GM23338 (cell line): ENCODE results near the gene LCP2. TPM values are rescaled to one million over a fixed set of nuclear protein-coding genes. Genes with fewer than 3 reads are reported as not detected.

Experiments
- ATAC-seq: fragments of 200-7000 bp; cut with Tn5 transposase; 3 replicates; pipeline ENCODE4 v1.9.1; 2020
- DNase-seq: peaks from one replicate; pipeline ENCODE4 v3.0.0-alpha.2; 2015; ENCODE audit warnings: low spot score
- H2AFZ ChIP-seq: fragments of 200-600 bp; sonication (generic); 2 replicates; pipeline ENCODE4 v1.8.0; 2016; ENCODE audit warnings: antibody characterized with exemption, mild to moderate bottlenecking, moderate library complexity
- H3F3A ChIP-seq: fragments of 200-600 bp; sonication (generic); replicated peaks from 2 replicates; pipeline ENCODE4 v1.8.0; 2017; ENCODE audit warnings: antibody characterized with exemption, mixed run types, low read depth
- H3K27ac ChIP-seq: fragments of 200-600 bp; sonication (generic); 2 replicates; pipeline ENCODE4 v1.6.1; 2016; ENCODE audit warnings: low read depth
- H3K27me3 ChIP-seq: fragments of 200-600 bp; sonication (generic); 2 replicates; pipeline ENCODE4 v1.8.0; 2016; ENCODE audit warnings: mild to moderate bottlenecking, mixed run types, moderate library complexity; ENCODE audit not compliant: insufficient read depth
- H3K36me3 ChIP-seq: fragments of 200-600 bp; sonication (generic); 2 replicates; pipeline ENCODE4 v1.8.0; 2016; ENCODE audit warnings: mild to moderate bottlenecking; ENCODE audit not compliant: insufficient read depth
- H3K4me1 ChIP-seq: fragments of 200-600 bp; sonication (generic); 2 replicates; pipeline ENCODE4 v1.8.0; 2016; ENCODE audit warnings: mild to moderate bottlenecking, moderate library complexity; ENCODE audit not compliant: insufficient read depth
- H3K4me2 ChIP-seq: fragments of 200-600 bp; sonication (generic); 2 replicates; pipeline ENCODE4 v1.7.1; 2017; ENCODE audit warnings: mixed run types
- H3K4me3 ChIP-seq: fragments of 200-600 bp; sonication (generic); 2 replicates; pipeline ENCODE4 v1.6.1; 2016; ENCODE audit warnings: mixed run types
- H3K79me2 ChIP-seq: fragments of 200-600 bp; sonication (generic); replicated peaks from 2 replicates; pipeline ENCODE4 v1.8.0; 2017; ENCODE audit warnings: mild to moderate bottlenecking; ENCODE audit not compliant: insufficient read depth
- H3K9me2 ChIP-seq: fragments of 200-600 bp; sonication (generic); 2 replicates; pipeline ENCODE4 v1.8.0; 2017; ENCODE audit not compliant: insufficient read depth
- H4K20me1 ChIP-seq: fragments of 200-600 bp; sonication (generic); replicated peaks from 2 replicates; pipeline ENCODE4 v1.8.0; 2017; ENCODE audit warnings: mild to moderate bottlenecking; ENCODE audit not compliant: insufficient read depth
- H3K27ac Mint-ChIP-seq: 2 replicates; pipeline ENCODE4 v1.8.0; 2020; ENCODE audit warnings: inconsistent platforms, mild to moderate bottlenecking, moderate library complexity, mixed read lengths
- H3K27me3 Mint-ChIP-seq: 3 replicates; pipeline ENCODE4 v1.8.0; 2022; ENCODE audit warnings: low read depth, mild to moderate bottlenecking, moderate library complexity, mixed read lengths, inconsistent platforms; ENCODE audit not compliant: insufficient read depth, poor library complexity
- H3K36me3 Mint-ChIP-seq: 3 replicates; pipeline ENCODE4 v1.8.0; 2021; ENCODE audit warnings: low read depth, mild to moderate bottlenecking, inconsistent platforms, moderate library complexity, mixed read lengths
- H3K4me1 Mint-ChIP-seq: 3 replicates; pipeline ENCODE4 v1.8.0; 2020; ENCODE audit warnings: mild to moderate bottlenecking, inconsistent platforms, mixed read lengths
- H3K4me3 Mint-ChIP-seq: 3 replicates; pipeline ENCODE4 v1.8.0; 2021; ENCODE audit warnings: moderate library complexity, mild to moderate bottlenecking, inconsistent platforms, mixed read lengths
- H3K9me3 Mint-ChIP-seq: 3 replicates; pipeline ENCODE4 v1.8.0; 2020; ENCODE audit warnings: moderate library complexity, mild to moderate bottlenecking, inconsistent platforms, mixed read lengths
- CREB1 ChIP-seq: fragments of 250-450 bp; sonication (Bioruptor Pico); IDR thresholded peaks from 2 replicates; pipeline ENCODE4 v1.5.0; 2020; ENCODE audit warnings: low read depth, mild to moderate bottlenecking, moderate library complexity
- EZH2phosphoT487 ChIP-seq: fragments of 200-600 bp; sonication (generic); IDR thresholded peaks from one replicate; pipeline ENCODE4 v1.8.1; 2018; ENCODE audit warnings: antibody characterized with exemption; ENCODE audit not compliant: unreplicated experiment
- JUNB ChIP-seq: IDR thresholded peaks from one replicate; pipeline ENCODE4 v1.6.1; 2016; ENCODE audit warnings: antibody characterized with exemption; ENCODE audit not compliant: unreplicated experiment
- NANOG ChIP-seq: IDR thresholded peaks from 2 replicates; pipeline ENCODE4 v1.6.1; 2016; ENCODE audit warnings: antibody characterized with exemption, borderline replicate concordance
- STAT1 ChIP-seq: IDR thresholded peaks from one replicate; pipeline ENCODE4 v1.6.1; 2016; ENCODE audit warnings: antibody characterized with exemption; ENCODE audit not compliant: unreplicated experiment
- ZNF331 ChIP-seq: fragments of 250-450 bp; sonication (Bioruptor Pico); IDR thresholded peaks from 2 replicates; pipeline ENCODE4 v1.5.0; 2020; ENCODE audit warnings: low read depth, mild to moderate bottlenecking, moderate library complexity
- polyA plus RNA-seq: library from polyadenylated mRNA; unstranded; fragments of >200 nt; fragmentation: Nextera tagmentation; extraction: Ambion mirVana; gene quantifications from 2 replicates; pipeline ENCODE4 v1.2.1, GENCODE V29; 2016
- total RNA-seq: library from RNA; depleted of rRNA; stranded (reverse); fragments of >200 nt; shearing (Covaris generic); gene quantifications from 2 replicates; pipeline ENCODE4 v1.2.3, GENCODE V29; 2014
- TF ChIP-seq, protein P1 (sequence below): fragments of 250-450 bp; sonication (Bioruptor Pico); IDR thresholded peaks from 2 replicates; pipeline ENCODE4 v1.5.0; 2020; ENCODE audit warnings: mild to moderate bottlenecking, moderate library complexity

LCP2 gene
- total and polyA plus RNA-seq, 2 experiments from 2014 or later = 0.26 to 0.38 TPM

DNA sequence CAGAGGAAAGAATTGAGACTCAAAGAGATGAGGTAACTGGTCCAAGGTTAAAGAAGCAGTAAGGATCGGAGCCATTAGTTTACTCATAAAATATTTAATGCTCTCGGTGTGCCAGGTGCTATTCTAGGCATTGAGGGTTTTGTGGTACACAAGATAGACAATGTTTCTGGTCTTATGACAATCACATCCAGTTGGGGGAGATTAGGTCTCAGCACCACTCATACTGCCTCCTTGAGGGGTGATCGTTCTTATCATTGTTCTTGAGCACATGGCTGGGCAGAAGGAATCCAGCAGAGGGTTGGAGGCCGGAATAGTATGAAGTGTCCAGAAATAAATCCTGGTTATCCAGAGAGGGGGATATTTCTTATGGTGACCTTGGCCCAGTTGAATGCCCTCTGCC is 40.7 kb upstream of the LCP2 start (continued):
- TF ChIP-seq, protein P1, sequence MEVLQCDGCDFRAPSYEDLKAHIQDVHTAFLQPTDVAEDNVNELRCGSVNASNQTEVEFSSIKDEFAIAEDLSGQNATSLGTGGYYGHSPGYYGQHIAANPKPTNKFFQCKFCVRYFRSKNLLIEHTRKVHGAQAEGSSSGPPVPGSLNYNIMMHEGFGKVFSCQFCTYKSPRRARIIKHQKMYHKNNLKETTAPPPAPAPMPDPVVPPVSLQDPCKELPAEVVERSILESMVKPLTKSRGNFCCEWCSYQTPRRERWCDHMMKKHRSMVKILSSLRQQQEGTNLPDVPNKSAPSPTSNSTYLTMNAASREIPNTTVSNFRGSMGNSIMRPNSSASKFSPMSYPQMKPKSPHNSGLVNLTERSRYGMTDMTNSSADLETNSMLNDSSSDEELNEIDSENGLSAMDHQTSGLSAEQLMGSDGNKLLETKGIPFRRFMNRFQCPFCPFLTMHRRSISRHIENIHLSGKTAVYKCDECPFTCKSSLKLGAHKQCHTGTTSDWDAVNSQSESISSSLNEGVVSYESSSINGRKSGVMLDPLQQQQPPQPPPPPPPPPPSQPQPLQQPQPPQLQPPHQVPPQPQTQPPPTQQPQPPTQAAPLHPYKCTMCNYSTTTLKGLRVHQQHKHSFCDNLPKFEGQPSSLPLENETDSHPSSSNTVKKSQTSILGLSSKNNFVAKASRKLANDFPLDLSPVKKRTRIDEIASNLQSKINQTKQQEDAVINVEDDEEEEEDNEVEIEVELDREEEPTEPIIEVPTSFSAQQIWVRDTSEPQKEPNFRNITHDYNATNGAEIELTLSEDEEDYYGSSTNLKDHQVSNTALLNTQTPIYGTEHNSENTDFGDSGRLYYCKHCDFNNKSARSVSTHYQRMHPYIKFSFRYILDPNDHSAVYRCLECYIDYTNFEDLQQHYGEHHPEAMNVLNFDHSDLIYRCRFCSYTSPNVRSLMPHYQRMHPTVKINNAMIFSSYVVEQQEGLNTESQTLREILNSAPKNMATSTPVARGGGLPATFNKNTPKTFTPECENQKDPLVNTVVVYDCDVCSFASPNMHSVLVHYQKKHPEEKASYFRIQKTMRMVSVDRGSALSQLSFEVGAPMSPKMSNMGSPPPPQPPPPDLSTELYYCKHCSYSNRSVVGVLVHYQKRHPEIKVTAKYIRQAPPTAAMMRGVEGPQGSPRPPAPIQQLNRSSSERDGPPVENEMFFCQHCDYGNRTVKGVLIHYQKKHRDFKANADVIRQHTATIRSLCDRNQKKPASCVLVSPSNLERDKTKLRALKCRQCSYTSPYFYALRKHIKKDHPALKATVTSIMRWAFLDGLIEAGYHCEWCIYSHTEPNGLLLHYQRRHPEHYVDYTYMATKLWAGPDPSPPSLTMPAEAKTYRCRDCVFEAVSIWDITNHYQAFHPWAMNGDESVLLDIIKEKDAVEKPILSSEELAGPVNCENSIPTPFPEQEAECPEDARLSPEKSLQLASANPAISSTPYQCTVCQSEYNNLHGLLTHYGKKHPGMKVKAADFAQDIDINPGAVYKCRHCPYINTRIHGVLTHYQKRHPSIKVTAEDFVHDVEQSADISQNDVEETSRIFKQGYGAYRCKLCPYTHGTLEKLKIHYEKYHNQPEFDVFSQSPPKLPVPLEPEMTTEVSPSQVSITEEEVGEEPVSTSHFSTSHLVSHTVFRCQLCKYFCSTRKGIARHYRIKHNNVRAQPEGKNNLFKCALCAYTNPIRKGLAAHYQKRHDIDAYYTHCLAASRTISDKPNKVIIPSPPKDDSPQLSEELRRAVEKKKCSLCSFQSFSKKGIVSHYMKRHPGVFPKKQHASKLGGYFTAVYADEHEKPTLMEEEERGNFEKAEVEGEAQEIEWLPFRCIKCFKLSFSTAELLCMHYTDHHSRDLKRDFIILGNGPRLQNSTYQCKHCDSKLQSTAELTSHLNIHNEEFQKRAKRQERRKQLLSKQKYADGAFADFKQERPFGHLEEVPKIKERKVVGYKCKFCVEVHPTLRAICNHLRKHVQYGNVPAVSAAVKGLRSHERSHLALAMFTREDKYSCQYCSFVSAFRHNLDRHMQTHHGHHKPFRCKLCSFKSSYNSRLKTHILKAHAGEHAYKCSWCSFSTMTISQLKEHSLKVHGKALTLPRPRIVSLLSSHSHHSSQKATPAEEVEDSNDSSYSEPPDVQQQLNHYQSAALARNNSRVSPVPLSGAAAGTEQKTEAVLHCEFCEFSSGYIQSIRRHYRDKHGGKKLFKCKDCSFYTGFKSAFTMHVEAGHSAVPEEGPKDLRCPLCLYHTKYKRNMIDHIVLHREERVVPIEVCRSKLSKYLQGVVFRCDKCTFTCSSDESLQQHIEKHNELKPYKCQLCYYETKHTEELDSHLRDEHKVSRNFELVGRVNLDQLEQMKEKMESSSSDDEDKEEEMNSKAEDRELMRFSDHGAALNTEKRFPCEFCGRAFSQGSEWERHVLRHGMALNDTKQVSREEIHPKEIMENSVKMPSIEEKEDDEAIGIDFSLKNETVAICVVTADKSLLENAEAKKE = no peak

DNA sequence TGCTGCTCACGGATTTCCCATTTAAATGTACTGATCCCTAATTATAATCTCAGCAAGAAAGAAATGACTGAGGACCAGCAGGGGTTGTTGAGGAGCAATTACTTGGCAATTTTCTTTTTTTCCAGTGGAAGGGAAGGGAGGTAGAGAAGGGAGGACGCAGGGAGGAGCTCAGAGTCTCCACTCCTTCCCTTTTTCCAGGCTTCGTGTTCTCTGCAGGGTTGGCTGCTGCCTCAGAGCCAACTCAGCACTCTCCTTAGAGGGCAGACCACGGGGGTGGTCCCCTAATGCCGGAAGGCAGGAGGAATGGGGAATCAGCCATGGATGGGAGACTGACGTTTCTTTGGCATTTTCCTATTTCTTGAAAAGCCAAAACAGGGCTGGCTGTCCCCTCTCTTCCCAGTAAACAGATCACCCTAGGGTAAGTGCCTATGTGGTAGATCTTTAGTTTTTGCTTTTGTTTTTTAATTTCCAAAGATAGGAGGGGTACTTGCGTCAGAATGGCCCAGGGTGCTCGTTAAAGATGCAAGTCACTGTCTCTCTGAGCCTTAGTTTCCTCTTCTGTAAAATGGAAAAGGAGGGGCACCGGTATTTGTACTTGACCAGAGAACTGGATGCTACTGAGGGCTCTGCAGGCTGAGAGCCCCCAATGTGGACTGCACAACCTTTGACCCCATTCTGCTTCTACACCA is 39.6 kb upstream of the LCP2 start:
- DNase-seq = no peak
- H3K27me3 ChIP-seq = no peaks in the 10 kb centered on the region
- no peaks in the 10 kb centered on the region; the same call in 1 of the 2 replicates for H3K36me3 ChIP-seq
- H3K79me2 ChIP-seq = no peaks in the 10 kb centered on the region
- H3K9me2 ChIP-seq = no peaks in the 10 kb centered on the region
- H3K4me2 ChIP-seq = no peak overlapping the region
- Mint-ChIP-seq H3K4me1 (peaks cover 56% of the 10 kb centered on the region), H3K27ac (no peak overlapping the region), H3K4me3 (no peak overlapping the region), H3K36me3 (peaks cover 13% of the 10 kb centered on the region; the same call in 2 of the 3 replicates), H3K27me3 (peaks cover 5% of the 10 kb centered on the region), H3K9me3 (peaks cover 19% of the 10 kb centered on the region)
- H3K27ac ChIP-seq = no peak overlapping the region
- peak overlapping the region; percentile 82 for H2AFZ ChIP-seq
- no peak for TF ChIP-seq JUNB
- no peak for TF ChIP-seq ZNF331
- no peak for TF ChIP-seq CREB1
- TF ChIP-seq STAT1 = no peak
- TF ChIP-seq, protein P1 = no peak
- TF ChIP-seq NANOG = no peak
- no peak for TF ChIP-seq EZH2phosphoT487
- H4K20me1 ChIP-seq = no peaks in the 10 kb centered on the region
- ATAC-seq = no peak
- no peak overlapping the region for H3K4me3 ChIP-seq
- peaks cover 45% of the 10 kb centered on the region for H3K4me1 ChIP-seq
- 0 out of 2 replicates have a peak, but pooled peaks cover 4% of the 10 kb centered on the region for H3F3A ChIP-seq
